ENCODE results near the gene MIP.
"Not testable (repeated sequence)": the region's sequence is repeated elsewhere in the genome, so short reads cannot be mapped to it uniquely, and the experiment has no call there.

Gene MIP

GRCh38 chr12:56454557-56454956, at the start of gene MIP:
Gene MIP, minus strand, starts transcription at chr12:56454657. Its CDS starts 44 bp downstream, at chr12:56454613.
- in situ Hi-C loops (cut with HindIII; ENCODE audit: low sequenced_read_pairs) = no loop called here

- in situ Hi-C loops (cut with HindIII; ENCODE audit: low sequenced_read_pairs) = not testable (repeated sequence)
Observed at GRCh38 chr12:56499879-56500278, 45.4 kb upstream of the MIP start.

GRCh38 chr12:56499452-56499851, 45.0 kb upstream of the MIP start:
- in situ Hi-C loops (cut with HindIII; ENCODE audit: low sequenced_read_pairs) = not testable (repeated sequence)

DNA sequence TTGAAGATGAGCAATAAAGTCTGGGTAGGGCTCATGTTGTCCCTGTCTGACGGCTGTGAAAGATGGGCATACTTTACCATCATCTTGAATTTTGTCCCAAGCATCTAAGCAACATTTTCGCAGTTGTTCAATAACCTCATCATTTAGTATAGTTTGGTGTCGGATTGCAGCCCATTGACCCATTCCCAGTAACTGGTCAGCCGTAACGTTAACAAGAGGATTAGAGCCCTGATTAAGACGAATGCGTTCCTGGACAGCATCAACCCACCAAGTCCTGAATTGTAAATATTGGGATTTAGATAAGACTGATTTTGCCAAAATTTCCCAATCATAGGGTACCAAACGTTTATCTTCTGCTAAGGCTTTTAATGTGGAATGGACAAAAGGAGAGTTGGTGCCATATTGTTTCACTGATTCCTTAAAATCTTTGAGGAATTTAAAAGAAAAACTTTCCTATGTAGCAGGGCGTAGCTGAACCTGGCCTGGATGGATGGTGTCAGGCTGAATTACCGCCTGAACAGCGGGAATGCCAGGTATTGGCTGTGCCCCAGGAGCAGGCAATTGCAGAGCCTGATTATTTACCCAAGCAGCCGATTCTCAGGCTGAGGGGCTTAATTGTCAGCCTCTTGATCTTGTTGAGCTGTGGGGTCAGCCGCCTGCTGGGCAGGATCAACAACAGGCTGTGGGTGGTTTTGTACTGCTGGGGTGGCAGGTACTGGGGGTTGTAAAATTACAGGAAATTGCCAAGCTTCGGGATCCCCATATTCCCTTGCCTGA, 43.9 kb upstream of the MIP start:
- in situ Hi-C loops (cut with HindIII; ENCODE audit: low sequenced_read_pairs) = not testable (repeated sequence)

GRCh38 chr12:56496704-56497103, 42.2 kb upstream of the MIP start:
- in situ Hi-C loops (cut with HindIII; ENCODE audit: low sequenced_read_pairs) = not testable (repeated sequence)

DNA sequence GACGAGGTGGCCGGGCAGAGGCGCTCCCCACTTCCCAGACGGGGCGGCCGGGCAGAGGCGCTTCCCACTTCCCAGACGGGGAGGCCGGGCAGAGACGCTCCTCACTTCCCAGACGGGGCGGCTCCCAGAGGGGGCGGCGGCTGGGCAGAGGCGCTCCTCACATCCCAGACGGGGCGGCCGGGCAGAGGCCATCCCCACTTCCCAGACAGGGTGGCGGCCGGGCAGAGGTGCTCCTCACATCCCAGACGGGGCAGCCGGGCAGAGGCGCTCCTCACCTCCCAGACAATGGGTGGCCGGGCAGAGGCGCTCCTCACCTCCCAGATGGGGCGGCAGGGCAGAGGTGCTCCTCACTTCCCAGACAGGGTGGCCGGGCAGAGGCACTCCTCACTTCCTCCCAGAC, 40.0 kb upstream of the MIP start:
- in situ Hi-C loops (cut with HindIII; ENCODE audit: low sequenced_read_pairs) = loop anchor here (5.0 kb wide), 1 partner anchor 133 kb away; no protein-coding TSS in a partner anchor

DNA sequence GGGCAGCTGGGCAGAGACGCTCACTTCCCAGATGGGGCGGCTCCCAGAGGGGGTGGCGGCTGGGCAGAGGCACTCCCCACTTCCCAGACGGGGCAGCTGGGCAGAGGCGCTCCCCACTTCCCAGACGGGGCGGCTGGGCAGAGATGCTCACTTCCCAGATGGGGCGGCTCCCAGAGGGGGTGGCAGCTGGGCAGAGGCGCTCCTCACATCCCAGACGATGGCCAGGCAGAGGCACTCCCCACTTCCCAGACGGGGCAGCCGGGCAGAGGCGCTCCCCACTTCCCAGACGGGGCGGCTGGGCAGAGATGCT, 39.6 kb upstream of the MIP start:
- in situ Hi-C loops (cut with HindIII; ENCODE audit: low sequenced_read_pairs) = loop anchor here (5.0 kb wide), 1 partner anchor 133 kb away; no protein-coding TSS in a partner anchor

GRCh38 chr12:56493409-56494105, 39.1 kb upstream of the MIP start:
- in situ Hi-C loops (cut with HindIII; ENCODE audit: low sequenced_read_pairs) = loop anchor here (5.0 kb wide), 1 partner anchor 134 kb away; no protein-coding TSS in a partner anchor

- in situ Hi-C loops (cut with HindIII; ENCODE audit: low sequenced_read_pairs) = loop anchor here (5.0 kb wide), 1 partner anchor 137 kb away; no protein-coding TSS in a partner anchor
Observed at GRCh38 chr12:56490360-56490759, 35.9 kb upstream of the MIP start.

GRCh38 chr12:56488041-56488955, 33.8 kb upstream of the MIP start, which contains the start of gene GLS2:
Gene GLS2, minus strand, starts transcription at chr12:56488161. Its CDS starts 43 bp downstream, at chr12:56488118.
- in situ Hi-C loops (cut with HindIII; ENCODE audit: low sequenced_read_pairs) = no loop called here

- in situ Hi-C loops (cut with HindIII; ENCODE audit: low sequenced_read_pairs) = no loop called here
Observed at GRCh38 chr12:56487448-56488040, 33.1 kb upstream of the MIP start.

GRCh38 chr12:56486694-56487093, 32.2 kb upstream of the MIP start:
- in situ Hi-C loops (cut with HindIII; ENCODE audit: low sequenced_read_pairs) = no loop called here

DNA sequence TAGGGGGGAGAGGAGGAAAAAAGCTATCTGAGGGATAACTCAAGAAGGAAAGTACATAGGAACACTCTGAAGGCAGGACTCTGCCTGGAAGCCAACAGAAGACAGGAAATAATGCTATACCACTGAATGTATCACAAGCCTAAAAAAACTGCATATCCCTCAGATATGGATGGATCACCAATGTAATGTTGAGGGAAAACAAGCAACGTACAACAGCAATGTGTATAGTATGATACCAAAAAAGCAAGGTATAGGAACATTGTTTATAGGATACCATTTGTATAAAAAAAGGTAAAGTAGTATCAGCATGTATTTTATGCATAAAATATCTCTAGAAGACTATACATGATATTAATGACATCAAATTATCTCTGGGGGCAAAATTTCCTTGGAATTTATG, 30.1 kb upstream of the MIP start:
- in situ Hi-C loops (cut with HindIII; ENCODE audit: low sequenced_read_pairs) = no loop called here

DNA sequence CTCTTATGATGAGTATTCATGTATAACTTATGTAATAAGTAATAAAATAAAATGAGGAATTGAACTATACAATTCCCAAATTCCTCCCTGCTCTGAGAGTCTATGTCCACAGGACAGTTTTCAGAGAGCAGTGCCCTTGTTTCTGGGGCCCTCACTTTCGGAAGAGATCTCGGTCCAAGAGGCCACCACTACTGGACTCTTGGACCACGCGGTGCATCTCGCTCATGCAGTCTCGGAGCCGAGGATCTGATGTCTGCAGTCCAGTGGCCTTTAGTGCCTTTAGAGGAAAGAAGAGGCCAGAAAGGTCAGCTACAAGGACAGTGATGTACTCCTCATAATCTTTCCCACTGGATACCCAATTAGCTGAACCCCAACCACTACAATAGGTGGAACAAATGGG, 25.2 kb upstream of the MIP start:
- in situ Hi-C loops (cut with HindIII; ENCODE audit: low sequenced_read_pairs) = no loop called here

DNA sequence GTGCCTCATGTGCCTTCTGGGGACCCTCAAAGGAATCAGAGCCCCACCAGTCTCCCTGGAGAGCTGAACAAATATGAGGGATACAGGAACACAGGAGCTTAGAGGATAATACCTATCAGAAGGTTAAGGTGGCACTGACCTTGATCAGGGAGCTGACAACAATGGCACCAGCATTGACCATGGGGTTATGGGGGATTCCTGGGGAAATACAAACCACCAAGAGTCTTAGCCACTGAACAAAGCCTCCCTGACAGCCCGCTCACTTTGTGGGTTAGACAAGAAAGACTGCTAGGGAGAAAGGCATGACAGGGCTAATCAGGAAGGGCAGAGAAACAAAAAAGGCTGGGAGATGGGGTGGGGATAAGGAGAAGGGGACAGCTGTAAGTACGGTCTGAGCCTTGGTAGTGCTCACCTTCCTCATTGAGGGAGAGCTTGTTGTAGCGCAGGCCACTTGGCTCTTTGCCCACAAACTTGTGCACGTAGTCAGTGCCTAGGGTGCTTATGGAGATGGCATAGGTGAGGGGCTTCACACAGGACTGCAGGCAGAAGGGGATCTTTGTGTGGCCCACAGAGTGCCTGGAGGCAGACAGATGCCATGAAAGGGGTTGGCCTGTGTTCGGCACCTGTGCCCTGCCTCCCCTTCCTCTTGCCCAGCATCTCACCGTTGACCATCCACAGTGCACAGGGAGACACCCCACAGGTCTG, 23.2 kb upstream of the MIP start:
- in situ Hi-C loops (cut with HindIII; ENCODE audit: low sequenced_read_pairs) = no loop called here

DNA sequence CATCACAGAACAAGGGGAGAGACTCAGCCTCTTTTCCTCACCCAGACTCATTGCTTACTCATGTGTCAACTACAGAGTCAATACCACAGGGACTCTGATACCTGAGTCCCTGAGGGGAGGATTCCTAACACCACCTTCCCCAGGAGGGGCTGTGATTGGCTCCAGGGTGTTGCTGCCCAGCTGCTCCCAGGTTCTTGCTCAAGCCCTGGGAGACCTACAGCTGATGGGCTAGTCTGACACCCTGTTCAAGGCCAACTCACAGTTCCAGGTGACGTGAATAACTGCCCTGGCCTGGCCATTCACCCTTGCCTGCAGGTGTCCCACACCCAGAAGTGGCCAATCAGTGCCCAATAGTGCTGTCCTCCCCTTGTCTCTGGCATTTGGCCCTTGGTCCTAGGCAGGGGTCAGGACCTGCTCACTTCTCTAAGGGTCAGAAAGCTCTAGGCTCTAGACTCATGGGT, 22.5 kb upstream of the MIP start:
- in situ Hi-C loops (cut with HindIII; ENCODE audit: low sequenced_read_pairs) = no loop called here

- in situ Hi-C loops (cut with HindIII; ENCODE audit: low sequenced_read_pairs) = no loop called here
Observed at GRCh38 chr12:56476143-56476542, 21.7 kb upstream of the MIP start.

- in situ Hi-C loops (cut with HindIII; ENCODE audit: low sequenced_read_pairs) = no loop called here
Observed at GRCh38 chr12:56474389-56474788, 19.9 kb upstream of the MIP start.

DNA sequence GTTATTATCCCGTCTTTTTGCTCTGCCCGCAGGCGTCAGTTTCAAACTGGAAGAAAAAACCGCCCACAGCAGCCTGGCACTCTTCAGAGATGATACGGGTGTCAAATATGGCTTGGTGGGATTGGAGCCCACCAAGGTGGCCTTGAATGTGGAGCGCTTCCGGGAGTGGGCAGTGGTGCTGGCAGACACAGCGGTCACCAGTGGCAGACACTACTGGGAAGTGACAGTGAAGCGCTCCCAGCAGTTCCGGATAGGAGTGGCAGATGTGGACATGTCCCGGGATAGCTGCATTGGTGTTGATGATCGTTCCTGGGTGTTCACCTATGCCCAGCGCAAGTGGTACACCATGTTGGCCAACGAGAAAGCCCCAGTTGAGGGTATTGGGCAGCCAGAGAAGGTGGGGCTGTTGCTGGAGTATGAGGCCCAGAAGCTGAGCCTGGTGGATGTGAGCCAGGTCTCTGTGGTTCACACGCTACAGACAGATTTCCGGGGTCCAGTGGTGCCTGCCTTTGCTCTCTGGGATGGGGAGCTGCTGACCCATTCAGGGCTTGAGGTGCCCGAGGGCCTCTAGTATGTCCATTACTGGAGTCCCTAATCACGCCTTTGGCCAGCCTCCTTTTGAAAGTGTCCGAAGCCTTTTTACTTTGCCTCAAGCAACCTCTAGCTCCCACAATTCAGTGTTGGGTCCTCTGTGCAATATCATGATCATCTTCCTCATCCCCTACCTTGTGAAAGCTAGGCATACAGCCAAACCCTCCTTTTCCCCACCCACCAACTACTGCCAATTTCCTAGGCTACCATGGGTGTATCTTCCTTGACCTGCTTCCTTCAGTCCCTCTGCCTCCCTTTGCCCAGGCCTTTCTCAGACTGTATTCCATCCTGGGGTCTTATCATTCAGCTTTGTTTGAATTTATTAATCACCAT, 14.8 kb upstream of the MIP start:
- in situ Hi-C loops (cut with HindIII; ENCODE audit: low sequenced_read_pairs) = no loop called here
